Posterior vena cava (tissue), 2 donors: ENCODE data around the gene MYCN. TPM values are rescaled to one million over a fixed set of nuclear protein-coding genes. Genes with fewer than 3 reads are reported as not detected.

Experiments
- DNase-seq: peaks from one replicate; pipeline ENCODE4 v3.0.0-alpha.2; 2020; ENCODE audit warnings: low spot score
- intact Hi-C, 2 donors: fragments of 100-400 bp; cut with DNase I; formaldehyde crosslinking; loops; one replicate each; pipeline versions ENCODE4 v1.14.1 to v1.14.2; 2022 to 2023
- total RNA-seq, 2 donors: library from RNA; stranded (reverse); fragmentation: NEBNext Ultra II Directional; extraction: Animal tissue kit (Norgen Biotek cat#: 25700); gene quantifications; one replicate each; pipeline ENCODE4 v1.2.1, GENCODE V29; 2021
- donor health status: DM: yes; HTN: yes; CAD: no.
- donor health status: DM: yes; HTN: yes; CAD: no.

The MYCN gene
- total RNA-seq, 2 donors from 2014 or later: 0.88 to 1.1 TPM

GRCh38 chr2:15968280-15969178, 28.2 kb downstream of the MYCN start:
- no peak for DNase-seq
- intact Hi-C loops: no loop called here

GRCh38 chr2:15969214-15969613, 28.9 kb downstream of the MYCN start:
- DNase-seq: no peak

GRCh38 chr2:15970701-15971100, 30.4 kb downstream of the MYCN start:
- no peak for DNase-seq
- intact Hi-C loops: no loop called here

More at GRCh38 chr2:15969214-15969613, 28.9 kb downstream of the MYCN start:
- intact Hi-C loops: no loop called here

- no peak for DNase-seq
- intact Hi-C loops: no loop called here
Observed at GRCh38 chr2:15971351-15971750, 31.0 kb downstream of the MYCN start.

GRCh38 chr2:15971831-15972522, 31.6 kb downstream of the MYCN start:
- intact Hi-C loops: no loop called here
- no peak for DNase-seq

- intact Hi-C loops: no loop called here
- no peak for DNase-seq
Observed at GRCh38 chr2:15973481-15974401, 33.4 kb downstream of the MYCN start.

GRCh38 chr2:15974565-15975260, 34.4 kb downstream of the MYCN start:
- intact Hi-C loops: no loop called here
- DNase-seq: no peak

- no peak for DNase-seq
- intact Hi-C loops: no loop called here
Observed at GRCh38 chr2:15975261-15975600, 34.9 kb downstream of the MYCN start.

- intact Hi-C loops: no loop called here
- DNase-seq: no peak
Observed at GRCh38 chr2:15975676-15976075, 35.3 kb downstream of the MYCN start.

- no peak for DNase-seq
- intact Hi-C loops: no loop called here
Observed at GRCh38 chr2:15976354-15976753, 36.0 kb downstream of the MYCN start.

- intact Hi-C loops: no loop called here
Observed at GRCh38 chr2:15979051-15979758, 38.9 kb downstream of the MYCN start.

GRCh38 chr2:15979759-15980604, 39.6 kb downstream of the MYCN start:
- no peak for DNase-seq
- intact Hi-C loops: loop anchor here in 1 of 2 donors (10.0 kb wide), 1 partner anchor 225 kb away; no protein-coding TSS in a partner anchor

More at GRCh38 chr2:15979051-15979758, 38.9 kb downstream of the MYCN start:
- DNase-seq: no peak

GRCh38 chr2:15980605-15981098, 40.3 kb downstream of the MYCN start:
- DNase-seq: no peak
- intact Hi-C loops: loop anchor here in 1 of 2 donors (10.0 kb wide), 1 partner anchor 224 kb away; no protein-coding TSS in a partner anchor

- intact Hi-C loops: loop anchor here in 1 of 2 donors (1.0 to 10.0 kb wide), 2 partner anchors 38 to 223 kb away; no protein-coding TSS in a partner anchor
Observed at GRCh38 chr2:15981646-15982045, 41.3 kb downstream of the MYCN start.

GRCh38 chr2:15982285-15983044, 42.1 kb downstream of the MYCN start:
- no peak for DNase-seq
- intact Hi-C loops: loop anchor here in 1 of 2 donors (1.0 to 10.0 kb wide), 2 partner anchors 39 to 222 kb away; no protein-coding TSS in a partner anchor

More at GRCh38 chr2:15981646-15982045, 41.3 kb downstream of the MYCN start:
- no peak for DNase-seq

- intact Hi-C loops: loop anchor here in 1 of 2 donors (10.0 kb wide), 1 partner anchor 221 kb away; no protein-coding TSS in a partner anchor
- no peak for DNase-seq
Observed at GRCh38 chr2:15983496-15983895, 43.1 kb downstream of the MYCN start.
